C4-2B (cell line): Measurements from ENCODE around the gene LXN.
"Not testable (repeated sequence)": the region's sequence is repeated elsewhere in the genome, so short reads cannot be mapped to it uniquely, and the experiment has no call there.

ENCODE experiments used
- H3K27ac ChIP-seq: fragments of 450-650 bp; 2 replicates; pipeline ENCODE4 v1.5.1; 2017
- ZFX ChIP-seq: fragments of 450-650 bp; IDR thresholded peaks from 2 replicates; pipeline ENCODE4 v1.6.1; 2017
- TF ChIP-seq, protein P1 (sequence below): fragments of 450-650 bp; conservative IDR thresholded peaks from 2 replicates; pipeline ENCODE4 v1.5.1; 2017; ENCODE audit warnings: mild to moderate bottlenecking

Gene LXN

DNA sequence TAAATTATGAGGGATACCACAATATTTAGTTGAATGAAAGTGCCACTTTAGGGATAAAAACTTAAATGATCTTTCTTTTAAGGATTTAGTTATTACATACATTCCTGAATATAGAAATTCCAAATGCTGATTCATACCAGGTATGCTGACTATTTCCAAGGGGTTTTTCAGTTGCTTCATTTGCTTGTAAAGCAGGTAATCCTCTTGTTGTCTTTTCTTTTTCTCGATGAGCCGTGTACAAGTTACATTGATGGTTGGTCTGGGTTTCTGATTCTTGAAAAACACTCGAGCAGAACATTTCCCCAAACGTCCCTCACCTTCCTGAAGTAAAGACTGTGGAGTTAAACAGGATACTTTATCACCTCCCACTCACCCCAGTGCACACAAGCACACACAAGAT is 38.2 kb upstream of the LXN start:
- no peak for TF ChIP-seq ZFX
- TF ChIP-seq, protein P1, sequence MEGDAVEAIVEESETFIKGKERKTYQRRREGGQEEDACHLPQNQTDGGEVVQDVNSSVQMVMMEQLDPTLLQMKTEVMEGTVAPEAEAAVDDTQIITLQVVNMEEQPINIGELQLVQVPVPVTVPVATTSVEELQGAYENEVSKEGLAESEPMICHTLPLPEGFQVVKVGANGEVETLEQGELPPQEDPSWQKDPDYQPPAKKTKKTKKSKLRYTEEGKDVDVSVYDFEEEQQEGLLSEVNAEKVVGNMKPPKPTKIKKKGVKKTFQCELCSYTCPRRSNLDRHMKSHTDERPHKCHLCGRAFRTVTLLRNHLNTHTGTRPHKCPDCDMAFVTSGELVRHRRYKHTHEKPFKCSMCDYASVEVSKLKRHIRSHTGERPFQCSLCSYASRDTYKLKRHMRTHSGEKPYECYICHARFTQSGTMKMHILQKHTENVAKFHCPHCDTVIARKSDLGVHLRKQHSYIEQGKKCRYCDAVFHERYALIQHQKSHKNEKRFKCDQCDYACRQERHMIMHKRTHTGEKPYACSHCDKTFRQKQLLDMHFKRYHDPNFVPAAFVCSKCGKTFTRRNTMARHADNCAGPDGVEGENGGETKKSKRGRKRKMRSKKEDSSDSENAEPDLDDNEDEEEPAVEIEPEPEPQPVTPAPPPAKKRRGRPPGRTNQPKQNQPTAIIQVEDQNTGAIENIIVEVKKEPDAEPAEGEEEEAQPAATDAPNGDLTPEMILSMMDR, result no peak
- no peak overlapping the region for H3K27ac ChIP-seq

GRCh38 chr3:158709666-158710083 is 37.2 kb upstream of the LXN start:
- no peak overlapping the region for H3K27ac ChIP-seq
- TF ChIP-seq, protein P1, result no peak
- no peak for TF ChIP-seq ZFX

GRCh38 chr3:158703566-158703965 is 31.1 kb upstream of the LXN start:
- no peak overlapping the region for H3K27ac ChIP-seq
- TF ChIP-seq, protein P1, result no peak
- no peak for TF ChIP-seq ZFX

GRCh38 chr3:158702815-158703481 is 30.5 kb upstream of the LXN start:
- TF ChIP-seq, protein P1, result no peak
- no peak for TF ChIP-seq ZFX
- no peak overlapping the region for H3K27ac ChIP-seq

DNA sequence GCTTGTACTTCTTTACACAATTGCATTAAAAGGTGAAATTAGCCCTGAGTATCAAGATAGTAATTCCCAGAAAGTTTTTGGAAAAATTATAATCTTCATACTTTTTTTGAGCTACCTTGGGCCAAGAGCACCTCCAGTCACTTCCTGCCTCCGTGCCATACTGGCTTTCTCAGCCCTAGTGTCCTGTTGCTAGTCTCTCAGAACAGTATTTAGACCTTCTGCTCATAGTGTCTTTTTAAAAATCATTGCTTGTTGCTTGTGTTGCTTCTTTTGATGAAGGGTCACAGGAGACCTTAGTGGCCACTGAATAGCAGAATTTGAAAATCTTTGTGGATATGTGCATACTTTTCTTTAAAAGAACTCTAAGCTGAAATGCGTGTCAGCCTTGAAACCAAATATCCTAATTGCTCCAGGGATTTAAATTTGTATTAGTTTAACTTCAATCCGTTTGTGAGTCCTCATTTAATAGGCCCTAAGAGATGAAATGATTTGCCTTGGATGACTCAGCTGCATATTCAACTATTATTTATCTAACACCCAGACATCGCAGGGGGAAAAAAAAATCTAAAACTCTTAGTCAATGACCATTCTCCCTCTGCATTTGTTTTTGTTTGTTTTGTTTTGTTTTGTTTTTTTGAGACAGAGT is 29.1 kb upstream of the LXN start:
- TF ChIP-seq ZFX, result no peak
- TF ChIP-seq, protein P1, result no peak
- H3K27ac ChIP-seq, result no peak overlapping the region

DNA sequence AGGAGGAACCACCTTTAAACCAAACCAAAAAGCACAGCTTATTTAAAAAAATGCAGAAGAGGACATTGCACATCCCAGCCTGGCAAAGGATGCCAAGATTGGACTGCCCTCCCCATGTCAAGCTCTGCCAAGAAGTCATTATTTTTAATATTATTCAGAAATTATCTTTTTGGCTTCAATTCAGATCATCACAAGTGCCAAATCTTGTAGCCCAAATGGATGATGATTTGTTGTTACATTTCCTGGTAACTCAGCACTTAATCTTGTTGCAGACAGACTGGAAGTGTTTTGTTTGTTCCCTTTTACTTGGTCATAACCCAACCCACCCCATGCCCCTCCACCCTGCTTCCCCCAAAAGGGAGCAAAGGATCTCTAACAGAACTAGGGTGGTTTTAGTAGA is 28.1 kb upstream of the LXN start:
- TF ChIP-seq, protein P1, result no peak
- TF ChIP-seq ZFX, result no peak
- no peak overlapping the region for H3K27ac ChIP-seq

GRCh38 chr3:158696618-158697017 is 24.2 kb upstream of the LXN start:
- no peak overlapping the region for H3K27ac ChIP-seq
- no peak for TF ChIP-seq ZFX
- TF ChIP-seq, protein P1, result no peak

DNA sequence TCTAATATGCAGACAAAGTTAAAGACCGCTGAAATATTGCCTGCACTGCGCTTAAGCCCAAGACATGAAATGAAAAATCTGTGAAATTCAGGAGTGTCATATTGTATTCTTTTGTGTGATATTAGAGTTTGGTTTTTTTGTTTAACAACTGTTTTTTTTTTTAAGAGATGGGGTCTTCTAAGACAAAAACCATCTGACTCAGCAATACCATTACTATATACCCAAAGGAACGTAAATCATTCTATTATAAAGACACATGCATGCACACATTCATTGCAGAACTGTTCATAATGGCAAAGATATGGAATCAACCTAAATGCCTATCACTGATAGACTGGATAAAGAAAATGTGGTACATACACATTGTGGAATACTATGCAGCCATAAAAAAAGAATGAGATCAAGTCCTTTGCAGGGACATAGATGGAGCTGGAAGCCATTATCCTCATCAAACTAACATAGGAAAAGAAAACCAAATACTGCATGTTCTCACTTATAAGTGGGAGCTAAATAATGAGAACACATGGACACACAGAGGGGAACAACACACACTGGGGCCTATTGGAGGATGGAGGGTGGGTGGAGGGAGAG is 21.5 kb upstream of the LXN start:
- H3K27ac ChIP-seq, result not testable (repeated sequence)
